ENCODE results near the gene GLTP.
"Not testable (repeated sequence)": the region's sequence is repeated elsewhere in the genome, so short reads cannot be mapped to it uniquely, and the experiment has no call there.

The GLTP gene

GRCh38 chr12:109879351-109880042 is 844 bp downstream of the GLTP start:
- no peak for DNase-seq

- no peak for DNase-seq
These were observed 1.6 kb downstream of the GLTP start for GRCh38 chr12:109878749-109879148.

- DNase-seq, result no peak
These were observed 2.1 kb downstream of the GLTP start for GRCh38 chr12:109878247-109878625.

GRCh38 chr12:109877504-109878246 is 2.7 kb downstream of the GLTP start:
- DNase-seq, result no peak

- DNase-seq, result no peak
These were observed 3.9 kb downstream of the GLTP start for GRCh38 chr12:109876406-109876805.

- no peak for DNase-seq
These were observed 4.7 kb downstream of the GLTP start for GRCh38 chr12:109875572-109876131.

- DNase-seq, result no peak
These were observed 6.7 kb downstream of the GLTP start for GRCh38 chr12:109873653-109874052.

- no peak for DNase-seq
These were observed 8.6 kb downstream of the GLTP start for GRCh38 chr12:109871668-109872314.

GRCh38 chr12:109870648-109871047 is 9.7 kb downstream of the GLTP start:
- DNase-seq, result no peak

GRCh38 chr12:109868182-109869051 is 11.9 kb downstream of the GLTP start:
- DNase-seq, result no peak

- no peak for DNase-seq
These were observed 15.4 kb downstream of the GLTP start for GRCh38 chr12:109864916-109865315.

- DNase-seq, result no peak
These were observed 16.3 kb downstream of the GLTP start for GRCh38 chr12:109863847-109864712.

- DNase-seq, result not testable (repeated sequence)
These were observed 17.9 kb downstream of the GLTP start for GRCh38 chr12:109862491-109862890.

GRCh38 chr12:109861689-109862314 is 18.5 kb downstream of the GLTP start:
- no peak for DNase-seq

- no peak for DNase-seq
These were observed 19.4 kb downstream of the GLTP start for GRCh38 chr12:109860977-109861376.

GRCh38 chr12:109858764-109859163 is 21.6 kb downstream of the GLTP start:
- no peak for DNase-seq

GRCh38 chr12:109857715-109858114 is 22.6 kb downstream of the GLTP start:
- DNase-seq, result no peak

GRCh38 chr12:109855377-109855776 is 25.0 kb downstream of the GLTP start:
- DNase-seq, result no peak

- not testable (repeated sequence) for DNase-seq
These were observed 29.8 kb downstream of the GLTP start for GRCh38 chr12:109850518-109850917.

GRCh38 chr12:109847142-109847735 is 33.1 kb downstream of the GLTP start:
- no peak for DNase-seq
